ENCODE measurements around the gene HABP2. TPM values are rescaled to one million over a fixed set of nuclear protein-coding genes. Genes with fewer than 3 reads are reported as not detected.

HABP2 gene
- polyA plus RNA-seq, 1 of the 3 experiments (the other 2 are of a cell fraction): not detected

GRCh38 chr10:113563306-113564088 is 10.6 kb downstream of the HABP2 start (continued):
- no peak for TF ChIP-seq RXRA (IDR thresholded peaks at IDR 0.05; ENCODE audit: borderline replicate concordance, low read depth)
- TF ChIP-seq MAX (IDR thresholded peaks at IDR 0.05; ENCODE audit: low read depth): no peak
- no peak for TF ChIP-seq RFX5 (IDR thresholded peaks at IDR 0.05; ENCODE audit: low read length)
- no peak for TF ChIP-seq SIN3A (IDR thresholded peaks at IDR 0.05; ENCODE audit: borderline replicate concordance, low read depth, low read length)
- no peak for TF ChIP-seq NRF1 (IDR thresholded peaks at IDR 0.05; ENCODE audit: low read depth, low read length)

GRCh38 chr10:113565364-113565763 is 12.5 kb downstream of the HABP2 start:
- no peaks in the 10 kb centered on the region for H3K9me2 ChIP-seq
- H3K79me2 ChIP-seq (ENCODE audit: insufficient read depth): no peaks in the 10 kb centered on the region
- H2AFZ ChIP-seq (ENCODE audit: low read depth): no peak overlapping the region
- WGBS (ENCODE audit: low lambda C conversion rate): 17% methylated on average over 1 of the region's 1 CpG
- no peaks in the 10 kb centered on the region; a peak in 1 of 4 replicates for H3K4me1 ChIP-seq (ENCODE audit: control insufficient read depth in 1 of 2, insufficient read depth in 2 of 2, low read depth in 1 of 2, low read length in 1 of 2)
- H3F3A ChIP-seq (replicated peaks; ENCODE audit: insufficient read depth): no peaks in the 10 kb centered on the region
- H3K27me3 ChIP-seq (ENCODE audit: insufficient read depth): no peaks in the 10 kb centered on the region; the same call in 1 of the 2 replicates
- TF ChIP-seq TAF1 (IDR thresholded peaks at IDR 0.05; ENCODE audit: borderline replicate concordance, low read depth, low read length): no peak
- TF ChIP-seq RFX5 (IDR thresholded peaks at IDR 0.05; ENCODE audit: low read length): no peak
- no peak for TF ChIP-seq EZH2phosphoT487 (IDR thresholded peaks at IDR 0.05; ENCODE audit: borderline replicate concordance, low read depth)
- TF ChIP-seq GATA2 (CRISPR knock-in tag; IDR thresholded peaks at IDR 0.05): no peak
- no peak for TF ChIP-seq IRF3 (IDR thresholded peaks at IDR 0.05; ENCODE audit: low read depth, low read length)
- no peak for TF ChIP-seq MAX (IDR thresholded peaks at IDR 0.05; ENCODE audit: low read depth)
- no peak for TF ChIP-seq FOXM1 (IDR thresholded peaks at IDR 0.05; ENCODE audit: low read depth)
- no peak for TF ChIP-seq REST (IDR thresholded peaks at IDR 0.05; ENCODE audit: low read depth, low read length)
- no peak for TF ChIP-seq TCF12 (IDR thresholded peaks at IDR 0.05)
- TF ChIP-seq RAD21 (IDR thresholded peaks at IDR 0.05; ENCODE audit: low read length): no peak
- no peak for TF ChIP-seq NRF1 (IDR thresholded peaks at IDR 0.05; ENCODE audit: low read depth, low read length)
- no peak for TF ChIP-seq USF1 (IDR thresholded peaks at IDR 0.05; ENCODE audit: borderline replicate concordance, low read depth)
- no peak overlapping the region for H3K4me2 ChIP-seq
- no peak for DNase-seq
- H3K36me3 ChIP-seq (replicated peaks in 1 of 2; ENCODE audit: control insufficient read depth in 1 of 2, insufficient read depth in 2 of 2, low read length in 1 of 2): no peaks in the 10 kb centered on the region
- no peaks in the 10 kb centered on the region for H4K20me1 ChIP-seq (ENCODE audit: insufficient read depth)
- ChIA-PET POLR2A (no interaction called here), CTCF (interaction anchor here (1.0 to 5.3 kb wide), 4 partner anchors 7 to 180 kb away, joined by 3 to 48 read pairs (median 19); no protein-coding TSS in a partner anchor)
- no peak overlapping the region for H3K4me3 ChIP-seq (ENCODE audit: low read depth in 2 of 2, low read length in 1 of 2)
- H3K9ac ChIP-seq: no peak overlapping the region
- no peak overlapping the region for H3K27ac ChIP-seq (ENCODE audit: low read depth in 2 of 2, low read length in 1 of 2)
- H3K9me3 ChIP-seq: no peaks in the 10 kb centered on the region

Measured in SK-N-SH (cell line).